Bone marrow (tissue), 2 donors: ENCODE measurements around the gene CNGA2.

ENCODE experiments used
- DNase-seq, 2 donors: peaks; one replicate each; lab custom pipeline; 2025; lab: John Stamatoyannopoulos, UW

Gene CNGA2

GRCh38 chrX:151753313-151754046 lies 18.9 kb downstream of the CNGA2 start:
- no peak for DNase-seq

- DNase-seq = no peak
These were observed 19.5 kb downstream of the CNGA2 start for GRCh38 chrX:151754047-151754429.

- DNase-seq = no peak
These were observed 20.2 kb downstream of the CNGA2 start for GRCh38 chrX:151754641-151755215.

GRCh38 chrX:151759041-151759708 lies 24.6 kb downstream of the CNGA2 start:
- no peak for DNase-seq

GRCh38 chrX:151762802-151763201 lies 28.3 kb downstream of the CNGA2 start:
- no peak for DNase-seq

GRCh38 chrX:151763711-151764110 lies 29.2 kb downstream of the CNGA2 start:
- no peak for DNase-seq

GRCh38 chrX:151765026-151765425 lies 30.5 kb downstream of the CNGA2 start:
- DNase-seq = no peak

GRCh38 chrX:151771726-151772125 lies 37.2 kb downstream of the CNGA2 start:
- no peak for DNase-seq

GRCh38 chrX:151773434-151773833 lies 38.9 kb downstream of the CNGA2 start:
- no peak for DNase-seq

- no peak for DNase-seq
These were observed 39.9 kb downstream of the CNGA2 start for GRCh38 chrX:151774421-151774820.

GRCh38 chrX:151776181-151776731 lies 41.7 kb downstream of the CNGA2 start:
- no peak for DNase-seq

GRCh38 chrX:151776936-151777335 lies 42.4 kb downstream of the CNGA2 start:
- DNase-seq = no peak

- no peak for DNase-seq
These were observed 44.7 kb downstream of the CNGA2 start for GRCh38 chrX:151779258-151779657.

- no peak for DNase-seq
These were observed 46.1 kb downstream of the CNGA2 start for GRCh38 chrX:151780621-151781020.

- no peak for DNase-seq
These were observed 54.7 kb downstream of the CNGA2 start for GRCh38 chrX:151789179-151789800.

- no peak for DNase-seq
These were observed 56.1 kb downstream of the CNGA2 start for GRCh38 chrX:151790481-151791160.

GRCh38 chrX:151791961-151792360 lies 57.4 kb downstream of the CNGA2 start:
- no peak for DNase-seq

GRCh38 chrX:151792505-151792904 lies 58.0 kb downstream of the CNGA2 start:
- DNase-seq = no peak

GRCh38 chrX:151793886-151794285 lies 59.3 kb downstream of the CNGA2 start:
- no peak for DNase-seq
